ACHN (cell line): ENCODE results near the gene TMEM240.
"Not testable (repeated sequence)": the region's sequence is repeated elsewhere in the genome, so short reads cannot be mapped to it uniquely, and the experiment has no call there.

ENCODE experiments used
- DNase-seq: peaks from one replicate; pipeline ENCODE4 v3.0.0-alpha.2; 2015
- in situ Hi-C: cut with HindIII; loops from 2 replicates; pipeline ENCODE4 v1.10.0; 2017; ENCODE audit warnings: low sequenced_read_pairs, low pct_ligation_motif_present, low pct_unique_long_range_greater_than_20kb

TMEM240 gene

DNA sequence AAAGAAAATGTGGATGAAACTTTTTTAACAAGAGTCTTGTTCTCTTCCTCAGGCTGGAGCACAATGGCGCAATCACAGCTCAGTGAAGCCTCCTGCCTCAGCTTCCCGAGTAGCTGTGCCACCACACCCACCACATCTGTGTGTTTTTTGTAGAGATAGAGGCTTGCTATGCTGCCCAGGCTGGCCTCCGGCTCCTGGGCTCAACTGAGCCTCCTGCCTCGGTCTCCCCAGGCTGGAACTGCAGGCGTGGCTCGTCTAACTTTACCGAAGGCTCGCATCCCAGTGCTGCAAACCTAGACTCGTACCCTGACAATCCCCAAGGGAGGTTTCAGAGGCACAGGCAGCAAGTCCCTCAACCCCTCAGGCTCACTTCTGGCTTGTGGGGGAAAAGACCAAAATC lies 19.8 kb upstream of the TMEM240 start:
- in situ Hi-C loops, result no loop called here
- DNase-seq, result no peak

DNA sequence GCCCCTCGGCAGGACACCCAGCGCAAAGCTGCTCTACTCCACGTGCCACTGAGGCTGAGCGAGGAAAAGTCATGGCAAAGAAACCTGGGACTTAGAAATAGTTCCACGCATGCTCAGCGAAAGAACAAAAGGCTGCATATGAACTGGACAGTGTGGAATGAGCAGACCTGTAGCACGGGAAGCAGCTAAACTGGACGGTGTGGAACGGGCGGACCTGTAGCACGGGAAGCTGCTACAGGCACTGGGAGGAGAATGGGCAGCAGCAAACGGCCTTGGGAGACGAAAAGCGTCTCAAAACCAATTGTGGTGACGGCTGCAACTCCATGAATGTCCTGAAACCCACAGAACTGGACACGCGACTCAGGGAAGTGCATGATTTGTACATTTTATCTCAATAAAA lies 18.6 kb upstream of the TMEM240 start:
- in situ Hi-C loops, result no loop called here
- no peak for DNase-seq

DNA sequence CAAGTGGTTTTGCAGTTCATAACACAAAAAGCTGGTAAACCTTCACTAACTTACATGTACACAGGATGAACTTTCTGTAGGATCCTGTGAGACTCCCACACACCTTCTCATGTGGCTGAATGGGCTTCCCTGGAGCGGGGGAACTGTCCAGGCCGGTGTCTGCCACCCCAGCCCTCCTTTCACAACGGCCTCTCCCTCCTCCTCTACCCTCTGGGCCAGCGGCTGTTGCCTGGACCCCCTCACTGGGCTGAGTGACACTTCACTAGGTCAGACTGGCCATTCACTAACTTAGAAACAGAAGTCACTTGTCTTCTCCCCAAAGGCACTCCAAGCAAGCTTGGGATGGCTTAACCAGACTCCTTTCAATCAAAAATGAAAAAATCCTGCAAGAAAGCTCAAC lies 18.2 kb upstream of the TMEM240 start:
- in situ Hi-C loops, result no loop called here
- DNase-seq, result no peak

DNA sequence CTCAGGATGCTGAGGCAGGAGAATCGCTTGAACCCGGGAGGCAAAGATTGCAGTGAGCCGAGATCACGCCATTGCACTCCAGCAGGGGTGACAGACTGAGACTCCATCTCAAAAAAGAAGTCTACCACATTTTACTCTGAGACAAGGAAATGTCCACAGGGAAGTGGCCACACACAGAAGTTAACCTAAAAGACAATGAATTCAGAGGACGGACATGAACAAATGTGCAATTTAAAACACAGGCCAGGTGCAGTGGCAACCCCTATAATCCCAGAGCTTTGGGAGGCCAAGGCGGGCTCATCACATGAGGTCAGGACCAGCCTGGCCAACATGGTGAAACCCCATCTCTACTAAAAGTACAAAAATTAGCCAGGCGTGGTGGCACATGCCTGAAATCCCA lies 17.3 kb upstream of the TMEM240 start:
- in situ Hi-C loops, DNase-seq: not testable (repeated sequence)

DNA sequence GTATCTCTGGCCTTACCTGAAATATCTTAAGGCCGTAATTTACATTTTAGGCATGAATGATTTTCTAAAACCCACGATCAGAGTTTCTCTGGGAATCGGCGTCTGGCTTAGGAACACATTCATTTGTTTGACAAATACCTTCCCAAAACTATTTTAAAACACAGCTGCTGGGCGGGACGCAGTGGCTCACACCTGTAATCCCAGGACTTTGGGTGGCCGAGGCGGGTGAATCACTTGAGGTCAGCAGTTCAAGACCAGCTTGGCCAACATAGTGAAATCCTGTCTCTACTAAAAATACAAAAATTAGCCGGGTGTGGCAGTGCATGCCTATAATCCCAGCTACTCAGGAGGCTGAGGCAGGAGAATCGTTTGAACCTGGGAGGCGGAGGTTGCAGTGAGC lies 16.5 kb upstream of the TMEM240 start:
- DNase-seq, in situ Hi-C loops: not testable (repeated sequence)

DNA sequence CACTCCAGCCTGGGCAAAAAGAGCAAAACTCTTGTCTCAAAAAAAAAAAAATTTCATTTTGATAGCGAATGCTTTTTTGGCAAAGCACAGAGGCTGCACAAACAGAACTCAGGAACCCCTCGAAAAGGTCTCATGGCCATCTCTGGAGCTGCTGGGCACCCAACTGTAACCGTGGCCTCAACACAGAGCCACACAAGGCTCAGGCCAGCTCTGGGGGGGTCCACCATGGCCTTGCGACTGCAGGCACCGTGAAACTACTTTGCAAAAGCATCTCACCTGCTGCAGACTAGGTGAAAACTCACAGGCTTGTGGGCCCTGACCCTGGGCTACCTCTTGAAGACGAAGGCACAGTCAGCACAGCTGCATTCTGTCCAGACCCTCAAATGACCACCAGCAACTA lies 16.1 kb upstream of the TMEM240 start:
- DNase-seq, result no peak
- in situ Hi-C loops, result no loop called here

DNA sequence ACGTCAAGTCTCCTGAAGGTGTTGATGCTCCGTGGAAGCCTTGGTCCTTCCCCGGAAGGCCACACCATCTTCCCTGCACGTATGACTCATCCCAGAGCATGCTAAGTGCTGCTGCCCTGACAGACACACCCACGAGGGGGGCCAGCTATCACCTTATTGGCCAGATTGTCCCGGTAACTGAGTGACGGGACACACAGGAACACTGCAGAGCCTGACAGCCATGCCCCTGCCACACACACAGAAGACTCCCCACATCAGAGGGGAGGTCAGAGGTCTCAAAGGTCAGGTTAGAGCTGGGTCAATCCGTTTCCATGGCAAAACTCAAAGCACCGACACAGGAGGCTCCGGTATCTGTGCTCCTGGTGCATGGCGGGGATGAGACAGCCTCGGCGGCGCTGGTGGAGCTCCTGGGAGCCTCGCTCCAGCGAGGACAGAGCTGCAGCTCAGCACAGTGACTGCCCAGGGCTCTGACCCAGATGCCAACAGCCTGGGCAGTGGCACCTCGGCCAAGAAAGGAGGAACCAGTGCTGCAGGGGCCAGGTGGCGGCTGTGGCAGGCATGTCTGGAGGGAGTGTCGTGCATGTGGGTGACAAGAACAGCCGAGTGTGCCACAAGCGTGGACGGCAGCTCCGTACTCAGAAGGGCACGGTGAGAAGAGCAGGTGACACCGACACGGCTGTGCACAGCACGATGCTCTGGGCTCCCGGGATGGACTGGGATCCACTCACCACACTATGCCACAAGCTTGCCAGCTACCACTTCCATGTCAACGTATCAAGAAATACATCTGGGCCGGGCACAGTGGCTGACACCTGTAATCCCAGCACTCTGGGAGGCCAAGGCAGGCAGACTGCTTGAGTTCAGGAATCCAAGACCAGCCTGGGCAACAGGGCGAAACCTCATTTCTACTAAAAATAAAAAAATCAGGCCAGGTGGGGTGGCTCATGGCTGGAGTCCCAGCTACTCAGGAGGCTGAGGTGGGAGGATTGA lies 14.8 kb upstream of the TMEM240 start:
- DNase-seq, result peak; percentile 84

DNA sequence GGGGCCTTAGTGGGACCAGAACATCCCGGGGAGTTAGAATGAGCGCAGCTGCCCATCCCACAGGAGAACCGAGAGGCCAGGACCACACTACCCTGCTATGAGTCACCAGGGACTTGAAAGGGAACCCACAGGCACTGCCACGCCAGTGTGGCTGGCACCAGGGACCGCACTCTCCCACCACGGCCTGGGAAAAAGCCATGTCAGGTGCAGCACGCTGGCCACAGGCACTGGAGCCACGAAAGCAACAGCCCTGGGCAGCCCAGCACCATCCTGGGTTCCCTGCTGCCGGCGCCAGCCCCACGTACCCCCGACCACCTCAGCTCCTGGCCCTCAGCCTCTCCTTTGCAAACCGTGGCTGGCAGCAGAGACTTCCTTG lies 14.1 kb upstream of the TMEM240 start:
- in situ Hi-C loops, result no loop called here
- DNase-seq, result no peak

More for the DNA sequence above, 14.8 kb upstream of the TMEM240 start:
- in situ Hi-C loops, result no loop called here

DNA sequence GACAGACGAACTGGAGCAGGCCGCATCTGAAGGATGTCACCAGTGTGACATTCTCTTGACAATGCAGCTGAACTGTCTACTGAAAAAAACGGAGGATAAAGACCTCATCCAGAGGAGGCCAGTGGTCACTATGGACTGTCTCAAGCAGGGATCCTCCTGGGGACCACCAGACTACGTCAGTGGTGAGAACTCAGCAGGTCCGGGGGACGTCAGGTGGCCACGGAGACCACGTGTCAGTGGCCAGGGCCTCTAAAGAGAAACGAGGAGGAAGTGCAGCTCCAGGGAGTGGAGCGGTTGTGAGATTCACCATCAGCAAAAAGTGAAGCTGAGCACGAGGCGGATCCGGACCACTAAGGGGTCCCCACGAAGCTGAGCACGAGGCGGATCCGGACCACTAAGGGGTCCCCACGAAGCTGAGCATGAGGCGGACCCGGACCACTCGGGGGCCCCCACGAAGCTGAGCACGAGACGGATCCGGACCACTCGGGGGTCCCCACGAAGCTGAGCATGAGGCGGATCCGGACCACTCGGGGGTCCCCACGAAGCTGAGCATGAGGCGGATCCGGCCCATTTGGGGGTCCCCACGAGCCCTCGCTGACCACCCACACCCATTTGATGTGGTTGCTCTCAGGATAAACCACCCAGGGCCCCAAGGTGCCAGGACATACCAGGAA lies 13.5 kb upstream of the TMEM240 start:
- no peak for DNase-seq
- in situ Hi-C loops, result no loop called here

DNA sequence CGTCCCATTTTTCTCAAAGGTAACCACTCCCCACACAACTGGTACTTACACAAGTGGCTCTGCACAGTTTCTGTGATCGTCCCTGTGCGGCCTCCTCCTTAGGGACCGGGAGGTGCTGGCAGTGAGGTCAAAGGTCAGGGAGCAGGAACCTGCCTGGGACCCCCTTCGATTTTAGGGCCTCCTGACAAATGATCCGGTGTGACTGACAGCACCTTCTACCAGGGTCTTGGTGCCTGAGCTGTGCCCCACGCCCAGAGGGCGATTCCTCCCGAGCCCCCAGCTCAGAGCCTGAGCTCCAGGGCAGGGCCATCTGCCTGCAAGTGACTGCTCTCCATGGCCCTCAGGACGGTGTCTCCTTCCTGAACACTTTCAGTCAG lies 11.8 kb upstream of the TMEM240 start:
- DNase-seq, result no peak
- in situ Hi-C loops, result no loop called here

DNA sequence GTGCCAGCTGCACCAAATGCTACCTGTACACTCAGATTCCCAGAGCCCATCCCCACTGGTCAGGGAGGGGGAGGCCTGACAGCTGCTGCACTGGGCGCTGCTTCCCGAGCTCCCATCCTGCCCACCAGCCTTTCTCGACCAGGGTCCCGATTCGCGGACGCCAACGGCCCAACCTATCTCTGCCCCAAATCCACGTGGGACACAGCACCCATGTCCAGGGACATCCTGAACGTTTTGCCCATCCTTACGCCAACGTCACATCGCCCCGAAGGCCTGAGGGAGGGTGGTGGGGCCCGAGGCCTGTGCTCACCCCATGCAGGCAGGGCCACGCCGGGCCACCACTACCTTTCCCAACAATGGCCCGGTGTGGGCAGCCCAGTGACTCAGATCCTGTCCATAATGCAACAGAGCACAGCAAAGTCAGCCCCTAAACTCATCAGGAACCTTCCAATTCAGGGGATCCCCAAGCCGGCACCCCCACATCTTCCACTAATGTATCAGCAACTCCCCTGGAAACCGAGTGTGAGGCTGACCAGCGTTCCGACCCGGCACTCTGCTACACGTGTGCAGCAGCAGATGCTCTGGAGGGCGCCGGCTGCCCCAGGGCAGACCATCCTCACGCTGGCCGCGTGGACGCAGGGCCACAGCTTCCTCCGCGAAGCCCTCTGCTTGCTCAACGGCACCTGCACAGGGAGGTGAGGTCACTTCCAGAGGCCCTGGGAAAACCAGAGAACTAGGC lies 11.3 kb upstream of the TMEM240 start:
- in situ Hi-C loops, result no loop called here
- no peak for DNase-seq

DNA sequence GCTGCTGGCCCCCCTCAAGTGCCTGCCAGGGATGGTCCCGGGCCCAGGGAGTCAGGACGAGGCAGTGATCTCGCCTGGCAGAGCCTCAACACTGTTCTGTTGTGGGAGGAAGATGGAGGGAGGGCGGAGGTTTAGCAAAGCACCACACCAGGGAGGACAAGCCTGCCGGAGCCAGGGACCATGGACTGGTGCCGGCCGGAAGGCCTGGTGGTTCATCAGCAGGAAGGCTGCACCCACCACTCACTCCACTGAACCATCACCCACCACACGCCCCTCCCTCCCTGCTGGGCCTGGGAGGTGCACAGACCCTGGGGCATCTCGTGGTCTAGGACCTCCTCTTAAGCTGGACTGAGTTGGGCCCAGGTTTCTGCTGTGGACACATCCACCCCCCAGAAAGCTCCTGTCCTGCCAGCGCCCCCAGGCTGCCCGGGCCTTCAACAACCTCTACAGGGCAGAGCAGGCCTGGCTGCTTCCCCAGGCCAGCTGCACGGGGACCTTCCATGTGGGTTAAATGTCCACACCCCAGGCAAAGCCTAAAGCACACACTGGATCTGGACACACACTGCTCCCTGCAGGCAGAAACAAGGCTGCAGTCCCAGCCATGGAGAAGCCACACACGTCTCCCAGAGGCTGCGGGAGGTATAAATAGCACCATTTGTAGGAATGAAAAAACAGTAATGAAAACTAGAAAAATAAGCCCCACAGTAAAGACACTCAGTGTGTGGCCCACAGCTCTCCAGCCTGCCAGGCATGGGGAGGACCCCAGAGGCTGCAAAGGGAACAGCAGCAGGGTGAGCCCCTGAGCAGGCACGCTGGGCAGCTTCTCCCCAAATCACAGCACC lies 10.4 kb upstream of the TMEM240 start:
- in situ Hi-C loops, result no loop called here
- peak; percentile 15 for DNase-seq

DNA sequence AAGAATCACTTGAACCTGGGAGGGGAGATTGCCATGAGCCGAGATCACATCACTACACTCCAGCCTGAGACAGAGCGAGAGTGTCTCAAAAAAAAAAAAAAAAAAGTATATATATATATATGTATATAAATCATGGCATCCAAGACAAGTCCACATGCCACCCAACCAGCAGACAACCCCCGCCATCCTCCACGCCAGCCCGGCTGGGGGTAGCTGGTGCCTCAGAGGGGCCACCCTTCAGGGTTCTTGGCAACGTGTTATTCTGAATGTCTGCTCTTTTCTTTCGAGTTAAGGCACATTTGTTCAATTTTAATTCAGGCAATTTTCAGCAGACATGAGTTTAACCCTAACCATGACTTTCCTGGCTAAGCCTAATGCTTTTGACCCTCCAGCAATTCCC lies 9.7 kb upstream of the TMEM240 start:
- in situ Hi-C loops, result no loop called here
- DNase-seq, result no peak

DNA sequence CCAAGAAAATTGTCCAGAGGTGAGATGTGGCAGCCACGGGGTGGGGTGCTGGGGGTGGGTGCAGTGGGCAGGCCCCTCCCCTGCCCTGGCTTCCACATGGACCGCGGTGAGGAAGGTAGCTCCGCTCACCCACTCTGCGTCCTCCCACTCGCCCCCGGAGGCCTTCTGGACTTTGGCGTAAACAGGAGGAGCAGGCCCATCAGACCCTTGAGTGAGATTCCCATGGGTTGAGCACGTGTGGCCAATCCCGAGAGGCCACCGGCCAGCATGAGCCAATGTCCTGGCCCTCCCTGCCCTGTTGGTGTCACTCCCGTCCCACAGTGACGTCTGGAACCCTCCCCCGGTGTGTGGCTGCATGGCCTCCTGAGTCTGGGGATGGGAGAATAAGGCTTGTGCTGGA lies 8.2 kb upstream of the TMEM240 start:
- no peak for DNase-seq
- in situ Hi-C loops, result no loop called here

DNA sequence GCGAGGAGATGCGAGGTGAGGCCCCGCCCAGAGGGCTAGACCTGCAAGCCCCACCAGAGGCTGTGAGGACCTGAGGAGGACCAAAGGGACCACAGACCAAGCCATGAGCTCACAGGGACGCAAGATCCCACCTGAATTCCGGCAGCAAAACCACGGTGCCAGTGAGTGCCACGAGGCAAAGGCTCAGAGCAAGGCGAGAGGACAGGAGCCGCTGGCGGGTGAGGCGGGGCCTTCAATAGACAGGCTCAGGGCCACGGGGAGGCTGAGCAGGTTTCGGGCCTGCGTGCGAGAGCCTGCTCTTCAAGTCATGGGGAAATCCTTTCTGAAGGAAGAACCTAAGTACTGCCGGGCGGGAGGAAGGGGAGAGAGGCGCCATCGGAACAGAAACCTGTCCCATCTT lies 7.1 kb upstream of the TMEM240 start:
- in situ Hi-C loops, result no loop called here
- DNase-seq, result no peak

DNA sequence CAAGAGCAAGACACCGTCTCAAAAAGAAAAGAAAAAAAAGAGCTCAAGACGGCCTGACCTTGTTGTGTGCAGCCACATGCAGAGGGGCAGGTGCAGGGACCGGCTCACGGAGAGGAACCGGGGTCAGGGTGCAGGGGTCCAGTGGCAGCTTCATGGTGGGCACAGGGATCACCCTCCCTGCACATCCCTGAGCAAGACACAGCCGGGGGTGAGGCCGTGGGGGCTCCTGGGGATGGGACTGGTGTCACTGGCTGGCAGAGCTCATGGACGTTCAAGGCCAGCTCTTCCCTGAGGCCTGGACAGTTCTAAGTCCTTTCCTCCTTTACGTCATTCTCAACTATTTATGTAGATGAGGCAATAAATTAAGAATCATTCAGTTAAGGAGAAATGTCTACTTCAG lies 6.6 kb upstream of the TMEM240 start:
- in situ Hi-C loops, result no loop called here

DNA sequence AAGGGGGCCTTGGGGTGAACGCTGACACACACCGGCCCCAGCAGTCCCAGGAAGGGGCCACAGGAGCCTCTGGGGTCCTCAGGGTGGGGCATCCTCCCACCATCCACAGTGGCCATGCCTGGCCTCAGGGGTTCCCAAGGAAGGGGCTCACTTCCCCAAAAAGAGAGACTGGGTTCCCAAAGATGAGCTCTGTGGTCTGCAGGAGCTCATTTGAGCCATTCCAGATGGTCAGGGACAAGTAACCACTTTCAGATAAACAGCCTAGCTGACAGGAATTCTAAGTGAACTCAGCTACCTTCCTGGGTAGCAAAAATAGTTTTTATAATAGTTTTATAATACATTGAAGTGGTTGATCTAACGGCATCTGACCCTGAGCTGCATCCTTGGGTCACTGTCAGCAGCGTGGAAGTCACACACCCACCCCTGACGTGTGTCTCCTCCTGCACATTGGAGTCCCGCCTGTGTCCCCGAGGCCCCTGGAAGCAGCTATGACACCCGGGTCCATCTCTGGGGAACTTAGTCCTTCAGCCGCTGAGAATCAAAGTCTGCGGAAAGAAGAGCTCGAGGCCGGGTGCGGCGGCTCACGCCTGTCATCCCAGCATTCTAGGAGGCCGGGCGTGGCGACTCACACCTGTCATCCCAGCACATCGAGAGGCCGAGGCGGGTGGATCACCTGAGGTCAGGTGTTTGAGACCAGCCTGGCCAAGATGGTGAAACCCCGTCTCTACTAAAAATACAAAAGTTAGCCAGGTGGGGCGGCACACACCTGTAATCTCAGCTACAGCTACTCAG lies 5.7 kb upstream of the TMEM240 start:
- DNase-seq, result no peak
- in situ Hi-C loops, result no loop called here

More for the DNA sequence above, 6.6 kb upstream of the TMEM240 start:
- DNase-seq, result no peak

DNA sequence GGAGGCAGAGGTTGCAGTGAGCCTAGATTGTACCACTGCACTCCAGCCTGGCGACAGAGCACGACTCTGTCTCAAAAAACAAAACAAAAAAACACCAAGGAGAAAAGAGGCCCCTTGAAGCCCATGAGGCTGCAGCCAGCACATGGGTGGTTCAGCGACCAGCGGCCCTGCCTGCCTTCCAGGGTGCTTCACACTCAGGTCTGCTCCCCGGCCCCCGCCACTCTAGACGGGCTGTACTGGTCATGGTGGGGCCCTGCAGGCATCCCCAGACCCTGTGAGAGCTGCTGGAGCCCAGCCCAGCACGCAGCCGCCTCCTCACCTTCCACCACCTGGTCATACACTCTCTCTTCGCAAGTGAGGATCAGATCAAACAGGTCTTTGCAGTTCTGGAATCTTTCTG lies 4.1 kb upstream of the TMEM240 start:
- in situ Hi-C loops, result no loop called here

More for the DNA sequence above, 4.1 kb upstream of the TMEM240 start:
- no peak for DNase-seq
